HUDEP-2 (cell line): ENCODE results near the gene TTC16.

Experiments used
- DNase-seq, 76 experiments: peaks; one replicate each; lab custom pipeline; 2025; ENCODE audit not compliant: unreplicated experiment in 76 of 76; lab: John Stamatoyannopoulos, UW

The TTC16 gene, protein sequence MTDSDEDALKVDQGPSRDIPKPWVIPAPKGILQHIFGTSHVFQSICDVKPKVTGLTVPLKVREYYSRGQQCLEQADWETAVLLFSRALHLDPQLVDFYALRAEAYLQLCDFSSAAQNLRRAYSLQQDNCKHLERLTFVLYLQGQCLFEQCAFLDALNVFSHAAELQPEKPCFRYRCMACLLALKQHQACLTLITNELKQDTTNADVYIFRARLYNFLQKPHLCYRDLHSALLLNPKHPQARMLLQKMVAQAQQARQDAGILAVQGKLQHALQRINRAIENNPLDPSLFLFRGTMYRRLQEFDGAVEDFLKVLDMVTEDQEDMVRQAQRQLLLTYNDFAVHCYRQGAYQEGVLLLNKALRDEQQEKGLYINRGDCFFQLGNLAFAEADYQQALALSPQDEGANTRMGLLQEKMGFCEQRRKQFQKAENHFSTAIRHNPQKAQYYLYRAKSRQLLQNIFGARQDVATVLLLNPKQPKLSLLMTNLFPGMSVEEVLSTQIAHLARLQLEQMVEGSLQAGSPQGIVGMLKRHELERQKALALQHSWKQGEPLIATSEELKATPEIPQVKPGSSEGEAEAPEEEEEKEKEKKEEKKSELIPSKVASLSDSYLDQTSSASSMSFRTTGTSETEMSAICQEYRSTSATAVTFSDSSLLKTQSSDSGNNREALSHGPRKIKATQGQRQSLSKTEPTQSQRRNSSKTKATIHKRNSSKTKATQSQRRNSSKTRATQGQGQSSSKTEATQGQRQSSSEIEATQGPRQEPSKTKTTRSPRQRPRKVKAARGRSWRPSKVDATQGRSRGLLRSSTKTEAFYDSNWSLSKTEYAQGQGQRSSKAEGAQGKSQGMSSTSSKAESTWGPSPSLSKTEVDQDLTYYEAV

DNA sequence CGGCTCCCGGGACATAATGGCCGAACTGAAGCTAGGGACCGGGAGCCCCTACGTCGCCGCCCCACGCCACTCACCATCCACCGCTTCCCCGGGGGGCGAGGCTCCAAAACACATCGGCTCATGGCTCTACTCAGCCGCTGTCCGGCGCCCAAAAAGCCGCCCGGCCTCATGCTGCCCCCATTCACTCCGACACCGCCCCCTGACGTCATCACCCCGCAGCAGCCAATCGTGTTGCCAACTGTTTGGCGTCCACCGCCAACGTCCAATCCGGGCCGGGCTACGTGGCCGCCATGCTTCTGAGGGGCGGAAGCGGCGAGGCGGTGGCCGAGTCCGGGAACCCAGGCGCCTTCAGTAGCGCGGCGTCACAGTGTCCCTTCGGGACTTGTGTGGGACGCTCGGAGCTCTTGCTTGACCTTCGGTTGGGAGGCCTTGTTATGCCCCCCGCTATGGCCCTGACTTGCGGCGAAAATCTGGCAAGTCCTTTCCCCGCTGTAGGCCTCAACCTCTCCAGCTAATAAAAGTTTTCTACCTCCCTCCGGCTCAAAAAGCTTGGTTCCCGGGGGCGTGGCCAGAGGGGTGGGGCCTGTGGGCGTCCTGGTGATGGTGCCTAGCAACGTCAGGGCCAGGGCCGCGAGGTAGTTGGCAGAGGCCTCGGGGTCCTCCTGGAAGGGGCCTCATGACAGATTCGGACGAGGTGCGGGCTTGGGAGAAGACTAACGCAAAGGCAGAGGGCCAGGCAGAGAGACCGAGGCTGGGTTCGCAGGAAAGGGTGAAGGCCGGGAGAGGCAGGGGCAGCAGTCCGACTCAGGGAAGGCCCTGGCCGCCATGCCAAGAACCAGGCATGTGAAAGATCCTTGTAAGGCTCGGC, at the start of gene TTC16, which contains the start of gene PTRH1:
Gene TTC16, plus strand, starts transcription at position 610 of the 868 bp plus-strand sequence. Its CDS starts 67 bp downstream, at position 677.
Gene PTRH1, minus strand, starts transcription at position 194 of the 868 bp plus-strand sequence. Its CDS starts 24 bp downstream, at position 170.
- peak in 75 of 76 experiments; percentile 26 to 96 (median 91) for DNase-seq

DNA sequence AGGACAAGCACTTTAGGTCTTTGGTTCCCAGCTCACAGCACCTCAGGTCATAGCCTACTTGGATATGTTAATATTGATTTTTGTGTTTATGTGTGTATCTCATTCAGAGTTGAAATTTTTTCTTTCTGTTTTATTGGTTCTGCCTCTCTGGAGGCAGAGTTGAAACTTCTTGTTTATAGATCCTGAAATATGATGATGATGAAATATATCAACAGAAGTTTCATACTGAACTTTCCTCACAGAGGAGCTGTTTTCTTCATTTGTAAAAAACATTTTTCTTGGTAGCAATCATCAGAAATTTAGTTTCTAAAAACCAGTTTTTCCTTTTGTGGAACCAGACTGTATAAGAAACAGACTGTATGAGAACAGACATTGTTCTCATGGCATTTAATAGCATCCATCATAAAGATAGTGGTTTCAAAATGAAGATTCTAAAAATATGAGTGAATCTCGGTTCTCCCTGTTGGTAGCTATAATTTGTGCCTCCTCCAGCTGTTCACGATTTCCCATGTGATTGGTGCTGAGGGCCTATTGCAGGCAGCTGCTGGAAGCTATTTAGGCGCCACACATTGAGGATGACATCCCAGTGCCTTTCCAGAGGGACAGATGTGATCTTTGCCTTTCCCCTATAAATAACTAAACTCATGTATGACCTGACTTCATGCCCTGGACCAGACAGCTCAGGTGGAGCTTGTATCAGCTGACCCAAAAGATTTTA, 48.6 kb upstream of the TTC16 start:
- no peak for DNase-seq

DNA sequence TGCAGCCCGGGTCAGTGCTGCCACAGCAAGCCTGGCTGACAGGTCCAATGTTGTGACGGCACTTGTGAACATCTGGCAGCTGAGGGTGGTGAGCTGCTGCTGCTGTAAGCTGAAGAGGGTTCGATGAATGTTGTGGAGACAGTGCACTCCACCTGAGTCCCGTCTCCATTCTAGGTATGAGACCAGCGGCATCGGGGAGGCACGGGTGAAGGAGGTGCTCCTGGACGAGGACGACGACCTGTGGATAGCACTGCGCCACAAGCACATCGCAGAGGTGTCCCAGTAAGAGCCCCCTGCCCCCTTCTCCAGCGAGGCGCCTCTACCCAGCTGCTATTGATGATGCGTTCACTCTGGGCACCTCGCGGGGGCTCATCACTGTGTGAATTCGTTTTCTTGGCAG, 48.0 kb upstream of the TTC16 start:
- no peak for DNase-seq

DNA sequence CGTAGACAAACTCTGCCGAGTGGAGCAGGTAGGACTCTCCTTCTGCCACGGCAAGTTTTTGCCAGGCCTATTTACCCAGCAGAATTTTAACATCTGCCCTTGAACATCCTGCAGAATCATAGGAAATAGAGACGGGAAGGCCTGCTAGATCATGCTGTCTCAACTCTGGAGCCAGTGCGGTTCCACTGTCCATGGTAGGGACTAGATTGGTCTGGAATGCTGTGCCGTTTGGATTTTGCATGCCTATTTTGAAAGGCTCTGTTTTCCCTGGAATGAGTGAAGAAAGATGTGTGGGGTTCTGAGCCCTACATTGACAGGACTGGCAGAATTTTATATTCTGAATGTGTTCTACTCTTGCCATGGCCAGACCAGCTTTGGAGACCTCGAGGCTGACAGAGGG, 42.6 kb upstream of the TTC16 start:
- DNase-seq: no peak

DNA sequence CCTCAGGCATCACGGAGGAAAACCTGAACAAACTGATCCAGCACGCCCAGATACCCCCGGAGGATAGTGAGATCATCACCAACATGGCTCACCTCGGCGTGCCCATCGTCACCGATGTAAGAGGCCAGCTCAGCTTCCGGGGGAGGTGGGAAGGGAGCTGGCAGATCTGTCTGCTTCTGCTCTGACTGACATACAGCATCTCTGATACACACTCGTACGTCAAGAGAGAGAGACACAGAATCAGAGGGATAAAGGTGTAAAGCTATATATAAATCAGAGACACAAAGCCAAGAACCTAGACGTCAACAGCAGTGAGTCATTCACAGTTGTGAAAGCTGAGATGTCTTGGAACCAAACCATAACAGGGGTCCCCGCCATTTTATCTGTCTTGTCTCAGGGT, 39.2 kb upstream of the TTC16 start:
- DNase-seq: no peak

DNA sequence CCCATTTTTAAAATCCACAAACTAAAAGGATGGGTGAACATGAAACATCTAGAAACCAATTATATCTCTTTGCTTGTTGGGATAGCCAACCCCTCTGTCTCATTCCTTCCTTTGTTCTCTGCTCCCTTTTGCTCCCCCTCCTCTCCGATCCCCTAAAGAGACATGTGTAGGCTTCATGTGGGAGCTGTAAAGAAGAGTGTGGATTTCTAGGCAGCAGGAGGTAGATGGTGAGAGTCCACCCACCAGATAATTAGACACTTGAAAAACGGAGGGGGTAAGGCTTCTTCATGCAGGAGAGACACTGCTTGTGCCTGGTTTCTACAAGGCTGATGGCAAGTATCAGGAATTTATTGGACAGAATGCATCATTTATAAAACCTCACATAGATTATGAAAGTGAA, 36.4 kb upstream of the TTC16 start:
- DNase-seq: no peak

DNA sequence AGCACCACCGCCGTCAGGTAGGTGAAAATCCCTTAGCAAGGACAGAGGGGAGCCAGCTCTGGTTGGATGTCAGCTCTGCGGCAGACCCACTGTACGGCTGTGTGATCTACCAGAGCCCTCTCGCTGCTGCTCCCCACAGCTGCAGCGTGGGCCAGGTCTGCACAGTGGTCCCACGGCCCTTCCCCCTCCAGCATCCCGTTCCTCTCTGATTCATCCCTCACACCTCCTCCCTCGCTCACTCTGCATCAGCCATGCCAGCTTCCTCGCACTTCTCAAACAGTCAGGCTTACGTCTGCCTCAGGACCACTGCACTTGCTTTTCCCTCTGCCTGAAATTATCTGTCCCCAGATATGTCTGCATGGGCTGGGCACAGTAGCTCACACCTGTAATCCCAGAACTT, 35.7 kb upstream of the TTC16 start:
- DNase-seq: no peak

DNA sequence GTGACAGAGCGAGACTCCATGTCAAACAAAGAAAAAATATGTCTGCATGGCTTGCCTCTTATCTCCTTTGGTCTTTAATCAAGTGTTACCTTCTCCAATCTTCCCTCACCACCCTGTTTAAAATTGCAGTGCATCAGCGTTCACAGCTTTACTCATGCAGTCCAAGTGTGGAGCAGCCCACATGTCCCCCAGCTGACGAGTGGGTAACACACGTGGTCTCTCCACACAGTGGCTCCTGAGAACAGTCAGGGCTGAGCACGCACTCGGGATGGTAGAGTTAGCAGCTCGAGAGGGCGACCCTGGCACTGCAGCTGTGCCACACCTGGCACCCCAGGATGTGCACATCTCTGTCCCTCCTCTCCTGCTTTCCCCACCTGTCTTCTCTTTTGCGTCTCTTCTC, 35.0 kb upstream of the TTC16 start:
- DNase-seq: no peak

DNA sequence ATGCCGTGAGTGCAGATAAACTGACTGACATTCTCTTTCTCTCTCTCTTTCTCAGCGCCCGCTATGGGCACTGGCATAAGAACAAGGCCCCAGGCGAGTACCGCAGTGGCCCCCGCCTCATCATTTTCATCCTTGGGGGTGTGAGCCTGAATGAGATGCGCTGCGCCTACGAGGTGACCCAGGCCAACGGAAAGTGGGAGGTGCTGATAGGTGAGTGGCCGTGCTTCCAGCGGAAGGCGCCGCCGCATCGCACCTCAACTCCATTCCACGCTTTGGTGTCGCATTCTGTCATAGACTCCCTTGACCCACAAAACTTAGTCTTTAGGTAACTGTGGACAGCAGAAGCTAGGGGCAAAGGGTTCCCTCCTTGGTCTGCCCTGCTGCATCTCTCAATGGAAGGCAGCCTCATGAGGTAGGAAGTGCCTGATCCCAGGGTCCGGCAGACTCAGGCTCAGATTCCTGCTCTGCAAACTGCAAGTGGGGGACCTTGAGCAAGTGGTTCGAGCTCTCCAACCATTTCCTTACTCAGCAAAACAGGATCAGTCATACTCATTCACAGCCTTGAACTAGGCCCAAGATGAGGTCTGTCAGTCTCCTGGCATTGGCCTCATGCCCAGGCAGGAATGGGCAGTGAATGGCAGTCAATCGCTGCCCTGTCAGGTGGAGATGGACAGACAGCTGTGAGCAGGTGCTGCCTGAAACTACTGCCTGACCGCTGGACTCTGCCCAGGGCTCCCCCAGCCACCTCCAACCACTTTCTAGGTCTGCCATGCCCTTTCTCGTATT, 33.3 kb upstream of the TTC16 start:
- no peak for DNase-seq

DNA sequence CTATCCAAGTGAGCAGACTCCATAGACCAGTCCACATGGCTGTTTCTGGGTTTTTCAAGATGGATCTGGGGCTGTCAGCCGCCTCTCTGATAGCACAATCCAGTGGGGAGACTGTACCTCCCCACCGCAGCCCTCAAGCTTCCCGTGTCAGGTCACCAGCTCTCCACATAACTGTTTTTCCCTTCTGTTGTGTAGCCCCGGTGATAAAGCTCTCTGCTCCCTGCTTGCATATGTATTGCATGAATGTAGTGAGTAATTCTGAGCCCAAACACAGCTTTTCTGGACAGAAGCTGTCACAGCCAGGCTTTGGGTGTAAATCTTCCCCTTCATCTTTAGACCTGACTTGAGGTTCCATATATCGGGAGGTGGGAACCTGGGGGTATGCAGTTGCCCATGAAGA, 32.2 kb upstream of the TTC16 start:
- DNase-seq: no peak

DNA sequence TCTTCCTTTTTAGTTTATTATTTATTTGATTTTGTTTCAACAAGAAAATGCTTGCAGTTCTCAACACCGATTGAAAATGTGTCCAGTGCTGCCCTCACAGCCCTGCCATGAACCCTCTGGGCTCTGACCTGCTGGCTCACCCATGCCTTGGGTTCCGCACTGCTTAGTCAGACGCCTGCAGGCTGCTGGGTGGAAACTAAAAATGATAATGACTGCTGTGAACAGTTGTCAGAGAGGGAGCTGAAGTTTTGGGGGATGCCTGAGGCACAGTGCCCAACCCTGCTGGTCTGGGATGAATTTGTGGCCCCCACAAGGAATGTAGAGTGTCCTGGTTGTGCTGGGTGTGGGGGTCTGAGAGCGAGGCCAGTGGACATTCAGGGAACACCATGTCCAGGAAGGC, 31.3 kb upstream of the TTC16 start:
- DNase-seq: no peak

DNA sequence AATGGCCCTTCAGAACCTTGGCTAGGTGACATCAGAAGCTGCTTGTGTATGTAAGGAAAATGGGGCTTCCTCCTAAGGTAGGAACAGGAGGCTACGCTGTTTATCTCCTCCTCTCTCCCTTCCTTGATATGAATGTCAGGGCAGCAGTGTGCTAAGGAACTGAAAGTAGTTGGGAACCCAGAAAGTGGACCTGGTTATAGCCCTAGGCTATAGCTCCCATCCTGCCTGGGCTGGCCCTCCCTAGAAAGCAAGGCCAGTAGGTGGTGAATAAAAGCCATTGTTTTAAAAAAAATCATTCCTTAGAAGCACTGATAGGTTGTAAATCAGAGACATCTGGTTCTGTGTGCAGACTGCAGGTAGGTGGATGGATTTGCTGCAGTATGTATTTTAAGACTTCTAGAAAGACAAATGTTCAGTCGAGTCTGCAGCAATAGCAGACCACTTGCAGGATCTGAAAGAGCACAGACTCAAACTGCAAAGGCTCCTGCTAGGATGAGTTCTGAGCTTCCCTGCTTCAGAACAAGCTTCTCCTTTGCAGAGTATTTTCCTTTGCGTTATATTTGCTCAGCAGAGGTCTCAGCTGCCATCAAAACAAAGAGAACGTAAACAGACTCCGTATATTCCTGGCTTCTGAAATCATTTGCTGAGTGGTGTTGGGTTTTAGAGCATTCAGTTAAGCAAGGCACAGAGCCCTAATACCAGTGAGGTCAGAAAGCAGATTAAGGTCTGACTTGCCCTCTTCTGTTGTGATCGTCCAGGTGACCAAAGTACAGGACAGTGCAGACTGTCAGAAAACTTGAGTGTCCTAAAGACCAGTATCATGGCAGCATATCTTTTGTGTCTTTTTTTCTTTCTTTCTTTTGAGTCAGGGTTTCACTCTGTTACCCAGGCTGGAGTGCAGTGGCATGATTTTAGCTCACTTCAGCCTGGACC, 29.2 kb upstream of the TTC16 start:
- DNase-seq: no peak

DNA sequence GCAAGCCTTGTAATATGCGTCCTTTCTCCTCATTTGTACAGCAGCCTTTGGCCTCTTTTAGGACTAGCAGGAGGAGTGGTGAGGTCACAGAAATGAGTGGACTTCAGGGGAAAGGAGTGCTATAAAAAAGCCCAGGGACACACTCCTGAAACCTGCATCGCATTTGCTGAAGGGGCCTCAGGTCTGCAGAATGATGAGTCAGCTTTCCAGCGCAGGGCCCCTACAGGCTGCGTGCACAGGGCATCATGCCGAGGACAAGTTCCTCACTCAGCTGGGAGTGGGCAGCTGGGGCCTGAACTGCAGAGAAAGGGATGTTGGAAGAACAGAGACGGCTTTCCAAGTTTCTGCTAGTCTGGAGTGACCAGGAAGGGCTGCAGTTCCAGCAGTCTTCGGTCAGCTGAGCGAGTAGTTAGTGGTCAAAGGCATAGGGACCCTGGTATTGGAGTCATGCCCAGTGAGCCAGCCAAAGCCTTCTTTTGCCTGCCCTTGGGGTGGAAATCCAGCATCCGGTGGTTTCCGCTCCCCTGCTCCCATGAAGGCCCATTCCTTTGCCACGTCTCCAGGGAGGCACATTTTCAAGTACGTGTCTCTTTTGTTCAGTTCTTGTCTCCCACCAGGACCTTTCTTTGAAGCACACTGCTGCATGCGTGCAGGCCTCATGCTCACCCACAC, 26.4 kb upstream of the TTC16 start:
- no peak for DNase-seq

DNA sequence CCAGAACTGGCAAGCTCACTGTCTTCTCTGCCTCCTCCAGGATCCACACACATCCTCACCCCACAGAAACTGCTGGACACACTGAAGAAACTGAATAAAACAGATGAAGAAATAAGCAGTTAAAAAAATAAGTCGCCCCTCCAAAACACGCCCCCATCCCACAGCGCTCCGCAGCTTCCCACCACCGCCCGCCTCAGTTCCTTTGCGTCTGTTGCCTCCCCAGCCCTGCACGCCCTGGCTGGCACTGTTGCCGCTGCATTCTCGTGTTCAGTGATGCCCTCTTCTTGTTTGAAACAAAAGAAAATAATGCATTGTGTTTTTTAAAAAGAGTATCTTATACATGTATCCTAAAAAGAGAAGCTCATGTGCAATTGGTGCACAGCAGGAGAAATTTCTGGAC, 25.1 kb upstream of the TTC16 start:
- DNase-seq: no peak

DNA sequence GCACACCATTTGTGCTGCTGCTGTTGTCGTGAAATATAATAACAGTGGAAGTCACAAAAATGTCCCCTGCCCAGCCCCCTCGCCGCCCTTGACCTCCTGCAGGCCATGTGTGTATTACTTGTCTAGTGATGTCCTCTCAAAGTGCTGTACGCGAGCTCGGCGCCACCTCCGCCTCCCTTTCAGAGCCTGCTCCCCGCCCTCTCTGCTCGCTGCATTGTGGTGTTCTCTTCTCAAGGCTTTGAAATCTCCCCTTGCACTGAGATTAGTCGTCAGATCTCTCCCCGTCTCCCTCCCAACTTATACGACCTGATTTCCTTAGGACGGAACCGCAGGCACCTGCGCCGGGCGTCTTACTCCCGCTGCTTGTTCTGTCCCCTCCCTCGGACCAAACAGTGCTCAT, 23.8 kb upstream of the TTC16 start:
- no peak for DNase-seq

DNA sequence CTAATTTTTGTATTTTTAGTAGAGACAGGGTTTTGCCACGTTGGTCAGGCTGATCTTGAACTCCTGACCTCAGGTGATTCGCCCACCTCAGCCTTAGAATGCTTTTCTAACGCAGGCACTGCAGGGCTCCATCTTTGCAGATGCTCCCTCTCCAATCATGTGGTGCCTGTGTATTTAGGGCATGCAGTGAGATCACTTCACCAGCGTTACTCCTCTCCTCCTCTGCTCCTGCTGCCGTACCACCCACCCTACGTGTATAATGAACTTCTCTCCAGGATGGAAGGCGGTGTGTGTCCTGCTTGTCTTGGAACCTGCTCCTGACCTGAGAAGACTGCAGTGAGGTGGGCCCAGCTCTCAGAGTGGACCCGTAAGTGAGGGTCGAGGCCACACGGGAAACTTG, 22.7 kb upstream of the TTC16 start:
- DNase-seq: no peak

DNA sequence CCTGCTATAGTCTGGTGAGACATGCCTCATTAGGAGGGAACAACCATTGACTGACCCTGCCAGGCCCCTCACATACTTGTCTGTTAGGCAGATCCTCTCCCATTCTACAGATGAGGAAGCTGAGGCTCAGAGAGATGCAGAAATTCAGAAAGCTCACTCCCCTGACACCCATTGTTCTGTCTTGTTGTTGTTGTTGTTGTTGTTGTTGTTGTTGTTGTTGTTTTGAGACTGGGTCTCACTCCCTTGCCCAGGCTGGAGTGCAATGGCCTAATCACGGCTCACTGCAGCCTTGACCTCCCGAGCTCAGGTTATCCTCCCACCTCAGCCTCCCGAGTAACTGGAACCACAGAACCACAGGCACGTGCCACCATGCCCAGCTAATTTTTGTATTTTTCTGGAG, 22.2 kb upstream of the TTC16 start:
- DNase-seq: no peak
